ENCODE results near the gene RGS18. TPM values are rescaled to one million over a fixed set of nuclear protein-coding genes. Genes with fewer than 3 reads are reported as not detected.

The RGS18 gene
- total and polyA plus RNA-seq, 10 donors, result 5.5 to 84.7 (median 39.2) TPM

- 38 to 55% (median 49%) methylated on average over 4 of the region's 4 CpGs for WGBS, 5 donors
- Histone ChIP-seq H3K36me3 (no peaks in the 10 kb centered on the region), H3K27ac (no peak overlapping the region), H3K9me3 (peaks cover 0 to 4% (median 0%) of the 10 kb centered on the region in 8 donors), H3K4me1 (no peaks in the 10 kb centered on the region), H3K27me3 (replicated peaks in 1 of 7) (no peaks in the 10 kb centered on the region), H3K4me3 (no peak overlapping the region)
- no peak for DNase-seq
- intact Hi-C loops (cut with DNase I; ENCODE audit: low total_unique reads), result no loop called here
- TF ChIP-seq POLR2AphosphoS5 (IDR thresholded peaks at IDR 0.05) (no peak), POLR2A (IDR thresholded peaks at IDR 0.05) (no peak)
- TF ChIP-seq, protein P1, sequence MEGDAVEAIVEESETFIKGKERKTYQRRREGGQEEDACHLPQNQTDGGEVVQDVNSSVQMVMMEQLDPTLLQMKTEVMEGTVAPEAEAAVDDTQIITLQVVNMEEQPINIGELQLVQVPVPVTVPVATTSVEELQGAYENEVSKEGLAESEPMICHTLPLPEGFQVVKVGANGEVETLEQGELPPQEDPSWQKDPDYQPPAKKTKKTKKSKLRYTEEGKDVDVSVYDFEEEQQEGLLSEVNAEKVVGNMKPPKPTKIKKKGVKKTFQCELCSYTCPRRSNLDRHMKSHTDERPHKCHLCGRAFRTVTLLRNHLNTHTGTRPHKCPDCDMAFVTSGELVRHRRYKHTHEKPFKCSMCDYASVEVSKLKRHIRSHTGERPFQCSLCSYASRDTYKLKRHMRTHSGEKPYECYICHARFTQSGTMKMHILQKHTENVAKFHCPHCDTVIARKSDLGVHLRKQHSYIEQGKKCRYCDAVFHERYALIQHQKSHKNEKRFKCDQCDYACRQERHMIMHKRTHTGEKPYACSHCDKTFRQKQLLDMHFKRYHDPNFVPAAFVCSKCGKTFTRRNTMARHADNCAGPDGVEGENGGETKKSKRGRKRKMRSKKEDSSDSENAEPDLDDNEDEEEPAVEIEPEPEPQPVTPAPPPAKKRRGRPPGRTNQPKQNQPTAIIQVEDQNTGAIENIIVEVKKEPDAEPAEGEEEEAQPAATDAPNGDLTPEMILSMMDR (IDR thresholded peaks at IDR 0.05 in 8 of 11, conservative IDR thresholded peaks at IDR 0.05 in 3 of 11), result no peak
Measured at GRCh38 chr1:192131914-192132313, 26.3 kb upstream of the RGS18 start.

GRCh38 chr1:192133350-192133926, 24.8 kb upstream of the RGS18 start:
- H3K36me3 ChIP-seq, result no peaks in the 10 kb centered on the region
- intact Hi-C loops (cut with DNase I; ENCODE audit: low total_unique reads), result no loop called here
- WGBS, 5 donors, result 86 to 96% (median 90%) methylated on average over 1 of the region's 1 CpG
- peaks cover 0 to 4% (median 0%) of the 10 kb centered on the region in 8 donors for H3K9me3 ChIP-seq
- no peak for TF ChIP-seq POLR2AphosphoS5 (IDR thresholded peaks at IDR 0.05)
- TF ChIP-seq POLR2A (IDR thresholded peaks at IDR 0.05), result no peak
- TF ChIP-seq, protein P1 (IDR thresholded peaks at IDR 0.05 in 8 of 11, conservative IDR thresholded peaks at IDR 0.05 in 3 of 11), result no peak
- no peak overlapping the region for H3K4me3 ChIP-seq
- H3K27ac ChIP-seq, result no peak overlapping the region
- H3K4me1 ChIP-seq, result no peaks in the 10 kb centered on the region
- DNase-seq, result no peak
- no peaks in the 10 kb centered on the region for H3K27me3 ChIP-seq (replicated peaks in 1 of 7)

- TF ChIP-seq, protein P1 (IDR thresholded peaks at IDR 0.05 in 8 of 11, conservative IDR thresholded peaks at IDR 0.05 in 3 of 11), result no peak
- no peak for TF ChIP-seq POLR2A (IDR thresholded peaks at IDR 0.05)
- no peak for TF ChIP-seq POLR2AphosphoS5 (IDR thresholded peaks at IDR 0.05)
- intact Hi-C loops (cut with DNase I; ENCODE audit: low total_unique reads), result no loop called here
- DNase-seq, result no peak
- Histone ChIP-seq H3K4me3 (no peak overlapping the region), H3K4me1 (no peaks in the 10 kb centered on the region), H3K27me3 (replicated peaks in 1 of 7) (no peaks in the 10 kb centered on the region), H3K27ac (no peak overlapping the region), H3K9me3 (peaks cover 0 to 4% (median 0%) of the 10 kb centered on the region in 8 donors), H3K36me3 (no peaks in the 10 kb centered on the region)
- WGBS, 5 donors, result 70 to 78% (median 74%) methylated on average over 1 of the region's 1 CpG
Measured at GRCh38 chr1:192140382-192140781, 17.9 kb upstream of the RGS18 start.

DNA sequence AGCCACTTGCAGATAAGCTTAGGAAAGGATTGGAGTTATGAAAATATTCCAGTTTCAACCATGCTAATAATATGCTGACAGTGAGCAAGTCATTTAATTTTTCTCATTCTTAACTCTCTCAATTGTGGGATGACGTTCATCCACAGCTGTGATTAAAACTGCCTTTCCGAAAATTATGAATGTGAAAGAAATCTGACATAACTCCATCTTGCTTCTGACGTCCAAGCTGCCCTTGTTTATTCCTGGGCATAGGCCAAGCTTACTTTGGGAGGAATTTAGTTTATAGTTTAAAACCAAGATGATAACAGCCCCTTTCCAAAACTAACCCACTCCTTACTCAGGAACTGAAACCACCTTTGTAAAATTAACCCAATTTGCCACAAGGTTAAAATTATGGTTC, 11.0 kb upstream of the RGS18 start:
- TF ChIP-seq, protein P1 (IDR thresholded peaks at IDR 0.05 in 8 of 11, conservative IDR thresholded peaks at IDR 0.05 in 3 of 11), result no peak
- TF ChIP-seq POLR2A (IDR thresholded peaks at IDR 0.05) (no peak), POLR2AphosphoS5 (IDR thresholded peaks at IDR 0.05) (no peak)
- intact Hi-C loops (cut with DNase I; ENCODE audit: low total_unique reads), result no loop called here
- 76 to 87% (median 79%) methylated on average over 3 of the region's 3 CpGs for WGBS, 5 donors
- peaks cover 0 to 14% (median 5%) of the 10 kb centered on the region in 8 donors for H3K9me3 ChIP-seq
- no peaks in the 10 kb centered on the region for H3K4me1 ChIP-seq
- no peaks in the 10 kb centered on the region for H3K27me3 ChIP-seq (replicated peaks in 1 of 7)
- DNase-seq, result no peak
- H3K4me3 ChIP-seq, result no peak overlapping the region
- H3K27ac ChIP-seq, result no peak overlapping the region
- H3K36me3 ChIP-seq, result no peaks in the 10 kb centered on the region

Measured in spleen (tissue), 11 donors.